Retinal pigment epithelial cell (primary cell): ENCODE measurements around the gene SEC14L6.

ENCODE experiments used
- DNase-seq: peaks from one replicate; pipeline ENCODE4 v3.0.0-alpha.2; 2010; ENCODE audit warnings: low read depth
- H3K4me3 ChIP-seq: 2 replicates; pipeline ENCODE4 v1.5.1; 2011; ENCODE audit warnings: mild to moderate bottlenecking, low read length, control low read depth, moderate library complexity
- CTCF ChIP-seq: conservative IDR thresholded peaks from 2 replicates; pipeline ENCODE4 v1.5.1; 2011; ENCODE audit warnings: low read depth, low read length, control low read depth, inconsistent platforms

Gene SEC14L6

GRCh38 chr22:30535182-30535581 is 11.4 kb downstream of the SEC14L6 start:
- H3K4me3 ChIP-seq = no peak overlapping the region
- TF ChIP-seq CTCF = no peak
- no peak for DNase-seq

GRCh38 chr22:30531651-30532608 is 14.6 kb downstream of the SEC14L6 start:
- H3K4me3 ChIP-seq = no peak overlapping the region
- DNase-seq = no peak
- no peak for TF ChIP-seq CTCF

- no peak overlapping the region for H3K4me3 ChIP-seq
- TF ChIP-seq CTCF = no peak
- DNase-seq = no peak
These were observed 19.9 kb downstream of the SEC14L6 start for GRCh38 chr22:30526656-30527055.

- DNase-seq = peak; percentile 15
- TF ChIP-seq CTCF = no peak
- no peak overlapping the region for H3K4me3 ChIP-seq
These were observed 22.7 kb downstream of the SEC14L6 start for GRCh38 chr22:30523646-30524489.

- no peak overlapping the region for H3K4me3 ChIP-seq
- no peak for TF ChIP-seq CTCF
- no peak for DNase-seq
These were observed 25.0 kb downstream of the SEC14L6 start for GRCh38 chr22:30521368-30522156.

- H3K4me3 ChIP-seq = no peak overlapping the region
- DNase-seq = no peak
- TF ChIP-seq CTCF = no peak
These were observed 26.6 kb downstream of the SEC14L6 start for GRCh38 chr22:30519842-30520425.
